Stimulated activated CD8-positive, alpha-beta memory T cell treated with anti-CD3 and anti-CD28 coated beads, Interleukin-4, amount 100 ng/mL, for 1 hour (primary cell): ENCODE results near the gene POTEB3.
"Not testable (repeated sequence)": the region's sequence is repeated elsewhere in the genome, so short reads cannot be mapped to it uniquely, and the experiment has no call there.

Experiments
- DNase-seq, 2 donors: peaks; one replicate each; pipeline ENCODE4 v3.0.0-alpha.2; 2020; ENCODE audit warnings: low read depth in 2 of 2, low spot score in 1 of 2

The POTEB3 gene

GRCh38 chr15:21440399-21440798 is at the start of gene POTEB3:
POTEB3 (minus strand) TSS chr15:21440499; CDS start chr15:21440011, 488 bp downstream.
- DNase-seq: not testable (repeated sequence)

GRCh38 chr15:21453683-21454082 is 13.4 kb upstream of the POTEB3 start:
- not testable (repeated sequence) for DNase-seq

DNA sequence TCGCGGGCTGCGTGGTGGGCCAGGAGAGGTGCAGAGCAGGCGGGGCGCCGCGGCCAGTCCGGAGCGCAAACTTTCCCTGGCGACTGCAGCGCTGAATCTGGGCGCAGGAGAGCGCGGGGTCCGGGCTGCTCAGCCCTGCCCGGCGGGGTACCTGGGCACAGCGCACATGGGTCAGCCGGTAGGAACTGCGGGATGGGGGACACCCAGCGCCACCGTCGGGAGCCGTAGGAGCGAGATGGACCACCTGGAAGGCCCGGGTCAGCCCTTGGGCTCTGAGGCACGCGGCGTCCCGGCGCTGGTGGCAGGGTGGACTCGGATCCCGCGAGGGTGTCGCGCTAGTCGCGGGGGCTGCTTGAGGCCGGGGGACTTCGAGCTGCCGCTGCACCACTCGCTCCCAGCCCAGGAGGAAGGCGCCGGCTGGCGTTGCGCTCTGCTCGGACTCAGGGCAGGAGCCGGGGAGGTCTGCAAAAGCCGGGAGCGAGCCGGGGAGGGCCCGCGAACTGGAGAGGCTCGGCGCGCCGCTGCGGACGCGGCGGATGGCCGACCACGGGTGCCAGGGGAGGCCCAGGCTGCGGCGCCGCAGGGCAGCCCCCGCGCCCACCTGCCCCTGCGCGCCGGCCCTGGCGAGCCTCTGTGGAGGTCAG is 11.7 kb upstream of the POTEB3 start:
- DNase-seq: not testable (repeated sequence)

- not testable (repeated sequence) for DNase-seq
Observed at GRCh38 chr15:21451487-21451886, 11.2 kb upstream of the POTEB3 start.

- not testable (repeated sequence) for DNase-seq
Observed at GRCh38 chr15:21407366-21407765, 32.9 kb downstream of the POTEB3 start.

- DNase-seq: not testable (repeated sequence)
Observed at GRCh38 chr15:21401531-21401930, 38.8 kb downstream of the POTEB3 start.

DNA sequence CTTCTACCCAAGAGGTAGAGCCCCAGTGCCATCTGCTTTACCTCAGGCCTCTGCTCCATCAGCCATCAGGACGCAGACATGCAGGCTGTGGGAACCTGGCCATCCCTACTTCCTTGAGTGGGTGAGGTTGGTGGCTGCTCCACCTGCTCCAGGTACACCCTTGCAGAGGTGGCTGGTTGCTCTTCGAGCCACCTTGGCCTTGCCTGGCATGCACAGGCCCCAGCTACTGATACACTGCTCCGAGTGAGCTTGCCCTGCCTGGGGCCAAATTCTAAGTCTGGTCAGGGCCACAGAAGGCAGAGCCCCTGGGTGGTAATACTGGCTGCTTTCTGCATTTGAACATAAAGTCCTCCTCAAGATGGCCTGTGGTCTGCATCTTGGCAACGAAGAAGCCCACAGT is 41.2 kb downstream of the POTEB3 start:
- DNase-seq: not testable (repeated sequence)

DNA sequence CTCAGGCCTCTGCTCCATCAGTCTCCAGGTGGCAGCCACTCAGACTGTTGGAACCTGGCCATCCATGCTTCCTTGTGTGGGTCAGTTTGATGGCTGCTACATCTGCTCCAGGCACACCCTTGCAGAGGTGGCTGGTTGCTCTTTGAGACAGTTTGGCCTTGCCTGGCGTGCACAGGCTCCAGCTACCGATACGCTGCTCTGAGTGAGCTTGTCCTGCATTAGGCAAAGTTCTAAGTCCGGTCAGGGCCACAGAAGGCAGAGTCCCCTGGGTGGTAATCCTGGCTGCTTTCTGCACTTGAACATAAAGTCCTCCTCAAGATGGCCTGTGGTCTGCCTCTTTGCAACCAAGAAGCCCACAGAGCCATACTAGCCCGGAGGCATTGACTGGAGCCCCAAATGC is 41.8 kb downstream of the POTEB3 start:
- DNase-seq: not testable (repeated sequence)

- not testable (repeated sequence) for DNase-seq
Observed at GRCh38 chr15:21397656-21398055, 42.6 kb downstream of the POTEB3 start.

DNA sequence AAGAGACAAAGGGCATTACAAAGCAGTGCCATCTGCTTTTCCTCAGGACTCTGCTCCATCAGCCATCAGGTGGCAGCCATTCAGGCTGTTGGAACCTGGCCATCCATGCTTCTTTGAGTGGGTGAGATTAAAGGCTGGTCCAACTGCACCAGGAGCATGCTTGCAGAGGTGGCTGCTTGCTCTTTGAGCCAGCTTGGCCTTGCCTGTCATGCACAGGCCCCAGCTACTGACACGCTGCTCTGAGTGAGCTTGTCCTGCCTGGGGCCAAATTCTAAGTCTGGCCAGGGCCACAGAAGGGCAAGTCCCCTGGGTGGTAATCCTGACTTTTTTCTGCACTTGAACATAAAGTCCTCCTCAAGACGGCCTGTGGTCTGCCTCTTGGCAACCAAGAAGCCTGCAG is 43.1 kb downstream of the POTEB3 start:
- DNase-seq: not testable (repeated sequence)

DNA sequence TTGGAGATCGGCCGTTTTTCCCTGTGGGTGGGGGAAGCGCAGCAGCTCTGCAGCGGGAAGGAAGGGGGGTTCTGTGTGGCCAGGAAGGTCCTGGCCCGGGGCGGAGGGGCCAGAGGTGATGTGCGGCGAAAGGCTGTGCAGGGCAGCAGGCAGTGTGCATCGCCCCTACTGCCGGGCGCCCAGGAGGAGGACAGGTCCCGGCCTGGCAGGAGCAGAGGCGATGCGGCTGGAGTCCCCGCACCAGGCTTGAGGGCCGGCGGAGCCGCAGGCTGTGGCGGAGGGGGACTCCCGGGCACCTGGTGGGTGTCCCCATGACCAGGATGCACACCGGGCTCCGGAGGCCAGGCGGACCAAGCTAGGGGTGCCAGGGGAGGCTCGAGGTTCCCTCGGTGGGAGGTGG is 54.3 kb downstream of the POTEB3 start:
- DNase-seq: not testable (repeated sequence)

- not testable (repeated sequence) for DNase-seq
Observed at GRCh38 chr15:21383866-21384485, 56.3 kb downstream of the POTEB3 start.

- DNase-seq: not testable (repeated sequence)
Observed at GRCh38 chr15:21373682-21374081, 66.6 kb downstream of the POTEB3 start.

DNA sequence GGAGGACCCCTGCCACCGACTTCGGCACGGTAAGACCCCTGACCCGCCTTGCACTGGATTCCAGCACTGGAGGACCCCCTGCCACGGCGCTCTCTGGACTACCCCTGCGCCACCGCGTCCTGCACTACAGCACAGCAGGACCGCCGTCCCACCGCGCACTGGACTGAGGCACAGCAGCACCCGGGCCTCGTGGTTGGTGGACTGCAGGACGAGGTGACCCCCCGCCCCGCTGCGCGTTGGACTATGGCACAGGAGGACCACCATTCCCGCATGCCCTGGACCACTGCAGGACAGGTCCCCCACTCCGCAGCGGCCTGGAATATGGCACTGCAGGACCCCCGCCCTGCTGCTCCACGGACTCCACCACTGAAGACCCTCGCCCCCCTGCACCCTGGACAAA is 71.1 kb downstream of the POTEB3 start:
- not testable (repeated sequence) for DNase-seq

- not testable (repeated sequence) for DNase-seq
Observed at GRCh38 chr15:21368625-21369024, 71.7 kb downstream of the POTEB3 start.
